Hematopoietic multipotent progenitor cell treated with erythropoietin and hydrocortisone succinate and interleukin-3 and kit ligand, for 15 days (in vitro differentiated cells): ENCODE data around the gene EPB41L4A.

Experiments
- DNase-seq: peaks from one replicate; pipeline ENCODE4 v3.0.0-alpha.2; 2015; ENCODE audit warnings: low spot score

Gene EPB41L4A

DNA sequence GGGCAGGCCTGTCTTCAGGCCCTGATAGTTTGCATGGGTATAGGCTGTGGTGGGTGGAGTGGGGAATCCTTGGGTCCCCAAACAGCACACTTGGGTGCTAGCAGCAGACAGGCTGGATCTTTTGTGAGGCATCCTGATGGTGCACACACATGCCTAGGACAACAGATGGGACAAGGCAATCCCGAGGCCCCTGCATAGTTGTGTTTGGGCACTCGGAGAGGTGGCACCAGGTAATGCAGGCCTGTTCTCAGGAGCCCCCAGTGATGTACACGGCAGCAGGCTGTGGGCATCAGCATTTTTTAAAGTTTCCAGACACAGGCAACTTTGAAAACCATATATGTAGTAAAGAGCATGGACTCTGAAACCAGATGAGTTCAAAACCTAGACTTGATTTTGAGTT is 65.4 kb downstream of the EPB41L4A start:
- DNase-seq = no peak

DNA sequence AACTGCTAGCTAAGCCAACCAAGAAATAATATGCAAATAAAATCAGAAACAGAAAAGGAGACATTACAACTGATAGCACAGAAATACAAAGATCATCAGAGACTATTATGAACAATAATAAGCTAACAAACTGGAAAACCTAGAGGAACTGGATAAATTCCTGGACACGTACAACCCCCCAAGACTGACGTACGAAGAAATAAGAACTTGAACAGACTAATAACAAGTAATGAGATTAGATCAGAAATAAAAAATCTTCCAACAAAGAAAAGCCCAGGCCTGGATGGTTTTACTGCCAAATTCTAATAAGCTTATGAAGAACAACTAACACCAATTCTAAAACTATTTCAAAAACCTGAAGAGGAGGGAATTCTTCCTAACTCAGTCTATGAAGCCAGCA is 67.9 kb downstream of the EPB41L4A start:
- DNase-seq = no peak

DNA sequence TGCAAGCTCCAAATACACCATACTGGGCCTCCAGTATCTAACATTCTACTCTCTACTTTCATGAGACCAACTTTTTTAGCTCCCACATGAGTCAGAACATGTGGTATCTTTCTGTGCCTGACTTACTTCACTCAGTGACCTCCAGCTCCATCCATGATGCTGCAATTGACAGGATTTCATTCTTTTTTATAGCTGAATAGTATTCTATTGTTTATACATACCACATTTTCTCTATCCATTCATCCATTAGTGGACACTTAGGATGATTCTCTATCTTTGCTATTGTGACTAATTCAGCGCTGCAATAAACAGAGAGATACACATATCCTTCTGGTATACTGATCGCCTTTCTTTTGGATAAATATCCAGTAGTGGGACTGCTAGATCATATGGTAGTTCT is 68.5 kb downstream of the EPB41L4A start:
- DNase-seq = no peak

DNA sequence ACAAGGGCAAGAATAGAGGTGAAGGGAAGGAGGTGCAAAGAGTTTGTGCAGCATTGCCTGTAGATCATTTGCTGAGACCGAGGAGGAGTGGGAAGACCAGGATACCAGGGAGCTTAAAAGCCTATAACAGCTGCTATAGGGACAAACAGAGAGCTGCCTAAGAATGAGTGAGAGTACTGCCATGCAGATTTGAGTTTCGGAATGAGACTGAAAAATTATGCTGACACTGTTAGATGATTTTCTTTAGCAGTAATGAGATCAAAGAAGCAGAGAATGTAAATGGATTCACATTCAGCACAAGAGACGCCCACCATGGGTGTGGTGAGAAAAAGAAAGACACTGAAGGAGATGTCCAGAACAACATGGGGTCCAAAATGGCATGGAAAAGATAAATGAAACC is 69.7 kb downstream of the EPB41L4A start:
- no peak for DNase-seq

DNA sequence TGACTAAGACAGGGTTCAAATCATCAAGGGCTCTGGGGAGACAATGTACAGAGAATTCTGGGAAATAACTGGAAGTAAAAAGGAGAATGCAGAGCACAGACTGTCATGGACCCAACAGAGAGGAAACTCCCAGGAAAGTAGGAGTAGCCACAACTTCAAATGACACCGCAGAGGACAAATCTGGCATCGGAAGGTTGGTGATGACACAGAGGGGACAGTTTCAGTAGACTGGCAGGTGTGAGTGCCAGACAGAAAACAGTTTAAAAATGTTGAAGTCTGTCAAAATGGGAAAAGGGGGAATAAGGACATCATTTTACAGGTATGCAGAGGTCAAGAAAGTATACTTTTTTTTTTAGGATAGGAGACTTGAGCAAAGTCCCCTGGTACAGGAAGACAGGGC is 70.2 kb downstream of the EPB41L4A start:
- no peak for DNase-seq

DNA sequence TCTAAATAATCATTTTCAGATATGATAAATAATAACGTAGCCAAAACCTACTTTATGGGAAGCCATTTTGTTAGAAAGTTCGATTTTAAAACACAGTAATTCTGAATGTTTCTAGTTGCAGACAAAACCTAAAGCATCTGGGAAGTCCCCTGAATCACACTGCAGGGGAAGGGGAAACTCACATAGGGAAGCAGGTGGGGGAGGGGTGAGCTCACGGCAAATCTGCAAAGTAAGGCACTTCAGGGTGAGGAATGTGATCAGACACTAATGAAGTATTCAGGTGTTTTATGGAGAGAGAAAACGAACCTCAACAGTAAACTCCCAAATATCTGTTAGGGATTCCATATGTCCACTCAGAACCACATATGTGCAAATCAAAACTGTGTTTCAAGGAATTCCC is 70.7 kb downstream of the EPB41L4A start:
- DNase-seq = no peak

DNA sequence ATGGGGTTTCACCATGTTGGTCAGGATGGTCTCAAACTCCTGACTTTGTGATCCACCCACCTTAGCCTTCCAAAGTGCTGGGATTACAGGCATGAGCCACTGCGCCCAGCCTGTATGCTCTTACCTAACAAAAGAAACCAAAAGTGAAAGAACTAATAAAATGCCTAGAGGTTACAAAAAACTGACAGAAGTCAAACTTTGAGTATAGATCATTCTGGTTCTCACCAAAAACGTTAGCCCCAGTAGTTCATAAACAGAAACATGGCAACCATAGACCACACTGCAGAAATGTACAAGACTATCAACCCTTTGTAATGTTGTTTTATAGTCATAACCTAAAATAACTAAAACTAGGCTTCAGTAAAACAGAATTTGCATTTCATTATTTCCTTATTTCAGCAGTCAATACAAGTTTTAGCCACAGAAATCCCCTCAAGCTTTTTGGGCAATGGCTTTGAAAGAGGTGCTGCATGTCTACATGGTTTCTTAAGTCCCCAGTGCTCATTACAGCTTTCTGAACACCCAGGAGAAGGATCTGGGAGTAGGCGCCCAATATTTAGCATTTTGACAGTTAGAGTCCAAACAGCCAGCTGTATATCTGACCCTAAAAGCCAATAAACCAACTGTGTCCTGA is 72.5 kb downstream of the EPB41L4A start:
- no peak for DNase-seq

DNA sequence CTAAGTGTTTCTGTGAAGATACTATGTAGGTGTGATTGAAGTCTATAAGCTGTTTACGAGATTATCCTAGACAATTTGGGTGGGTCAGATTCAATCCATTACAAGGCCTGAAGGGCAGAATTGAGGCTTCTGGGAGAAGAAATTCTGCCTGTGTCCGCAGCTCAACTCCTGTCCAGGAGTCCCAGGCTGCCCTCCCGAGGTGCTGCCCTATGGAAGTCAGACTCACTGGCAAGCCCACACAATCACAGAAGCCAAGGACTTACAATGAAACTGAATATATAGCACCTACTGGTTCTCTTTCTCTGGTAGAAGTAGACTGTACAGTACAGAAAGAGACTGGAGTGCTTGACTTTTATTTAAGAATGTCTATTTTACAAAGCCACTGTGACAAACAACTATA is 74.5 kb downstream of the EPB41L4A start:
- no peak for DNase-seq

DNA sequence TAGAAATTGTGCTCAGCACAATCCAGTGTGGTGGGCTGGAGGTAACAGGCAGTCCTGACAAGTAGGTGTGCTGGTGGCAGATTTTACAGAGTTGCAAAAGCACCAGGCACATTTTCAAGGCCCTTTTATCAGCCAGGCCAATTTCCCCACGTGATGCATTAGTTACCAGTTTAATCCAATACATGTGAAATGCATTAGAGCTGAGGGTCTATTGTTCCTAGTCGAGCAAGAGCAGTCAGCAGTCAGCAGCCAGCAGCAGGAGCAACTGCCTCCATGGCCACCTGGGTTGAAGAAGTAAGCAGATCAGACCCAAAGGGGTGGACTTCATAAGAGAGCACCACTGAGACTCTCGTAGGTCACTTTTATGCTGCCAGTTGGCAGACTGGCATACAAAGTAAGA is 76.7 kb downstream of the EPB41L4A start:
- DNase-seq = no peak

DNA sequence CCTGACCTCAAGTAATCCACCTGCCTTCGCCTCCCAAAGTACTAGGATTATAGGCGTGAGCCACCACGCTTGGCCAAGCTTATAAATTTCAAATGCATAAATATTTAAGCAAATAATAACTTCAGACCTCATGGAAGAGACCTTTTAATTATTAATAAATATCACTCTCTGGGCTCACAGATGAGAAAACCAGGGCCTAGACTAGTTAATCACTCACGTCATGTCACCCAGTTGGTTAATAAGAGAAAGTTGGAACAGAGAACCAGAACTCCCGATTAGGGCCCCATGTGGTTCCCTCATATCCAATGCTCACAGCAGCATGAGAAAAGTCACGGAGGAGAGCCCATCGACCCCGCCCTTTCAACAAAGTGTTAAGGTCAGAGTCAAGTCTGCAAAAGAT is 79.3 kb downstream of the EPB41L4A start:
- no peak for DNase-seq

DNA sequence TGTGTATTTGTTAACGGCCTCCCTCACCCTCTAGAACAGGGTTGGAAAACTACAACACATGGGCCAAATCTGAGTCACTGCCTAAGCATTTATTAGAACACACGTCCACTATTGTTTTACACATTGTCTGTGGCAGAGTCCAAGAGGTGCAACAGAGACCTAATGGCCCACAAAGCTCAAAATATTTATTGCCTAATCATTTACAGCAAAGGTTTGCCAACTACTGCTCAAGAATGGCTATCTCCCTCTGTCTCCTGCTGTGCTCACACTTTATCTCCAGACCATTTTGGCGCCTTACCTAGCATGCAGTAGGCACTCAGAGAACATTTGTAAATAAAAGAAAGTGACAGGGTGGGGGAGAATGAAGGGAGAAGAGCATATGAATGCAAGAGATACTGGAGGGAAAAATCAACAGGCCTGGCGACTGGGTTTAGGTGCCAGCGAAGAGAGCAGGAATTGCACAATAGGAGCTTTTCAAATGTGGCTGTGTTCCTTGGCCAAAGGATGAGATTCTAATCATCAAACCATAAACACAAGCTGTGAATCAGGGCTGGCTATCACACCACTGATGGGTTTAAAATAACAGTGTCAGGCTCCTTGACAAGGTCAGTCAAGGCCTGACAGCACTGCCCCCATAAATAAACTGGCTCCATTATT is 80.3 kb downstream of the EPB41L4A start:
- no peak for DNase-seq

DNA sequence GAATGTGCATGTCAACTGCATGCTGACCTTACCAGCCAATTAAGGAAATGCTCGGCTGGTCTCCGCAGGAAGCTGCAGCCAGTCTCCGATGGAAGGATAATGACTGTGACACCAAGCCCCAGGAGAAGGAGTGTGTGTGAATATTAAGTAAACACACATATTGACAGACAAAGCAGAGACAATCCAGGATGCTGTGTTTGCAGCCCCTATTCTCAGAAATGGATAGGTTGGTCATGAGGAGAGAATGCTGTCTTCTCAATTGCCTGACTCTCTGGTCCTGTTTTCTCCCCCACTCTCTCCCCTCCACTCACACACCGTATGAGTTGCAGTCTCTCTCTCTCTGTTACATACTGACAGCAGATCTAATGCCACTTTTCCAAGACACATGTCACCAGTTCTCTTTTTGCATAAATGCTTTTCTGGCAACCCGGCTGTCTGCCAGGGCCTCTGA is 85.7 kb downstream of the EPB41L4A start:
- no peak for DNase-seq

DNA sequence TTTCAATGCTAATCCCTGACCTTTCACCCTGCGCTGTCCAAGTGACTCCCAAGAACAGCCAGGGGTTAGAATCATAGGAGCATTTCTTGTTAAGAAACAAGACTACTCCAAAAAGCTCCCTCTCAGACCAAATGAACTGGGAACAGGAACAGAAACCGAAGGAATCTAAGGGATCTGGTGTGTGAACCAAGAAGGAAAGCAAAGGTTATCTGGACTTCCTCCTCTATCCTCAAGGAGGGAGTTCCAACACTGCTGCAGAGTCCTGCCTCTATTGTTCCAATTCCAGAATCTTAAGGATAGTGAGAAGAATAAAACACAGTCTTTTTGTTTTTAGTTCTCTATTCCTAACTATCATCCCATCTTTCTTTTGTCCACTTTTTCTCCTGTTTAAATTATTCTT is 87.2 kb downstream of the EPB41L4A start:
- no peak for DNase-seq

DNA sequence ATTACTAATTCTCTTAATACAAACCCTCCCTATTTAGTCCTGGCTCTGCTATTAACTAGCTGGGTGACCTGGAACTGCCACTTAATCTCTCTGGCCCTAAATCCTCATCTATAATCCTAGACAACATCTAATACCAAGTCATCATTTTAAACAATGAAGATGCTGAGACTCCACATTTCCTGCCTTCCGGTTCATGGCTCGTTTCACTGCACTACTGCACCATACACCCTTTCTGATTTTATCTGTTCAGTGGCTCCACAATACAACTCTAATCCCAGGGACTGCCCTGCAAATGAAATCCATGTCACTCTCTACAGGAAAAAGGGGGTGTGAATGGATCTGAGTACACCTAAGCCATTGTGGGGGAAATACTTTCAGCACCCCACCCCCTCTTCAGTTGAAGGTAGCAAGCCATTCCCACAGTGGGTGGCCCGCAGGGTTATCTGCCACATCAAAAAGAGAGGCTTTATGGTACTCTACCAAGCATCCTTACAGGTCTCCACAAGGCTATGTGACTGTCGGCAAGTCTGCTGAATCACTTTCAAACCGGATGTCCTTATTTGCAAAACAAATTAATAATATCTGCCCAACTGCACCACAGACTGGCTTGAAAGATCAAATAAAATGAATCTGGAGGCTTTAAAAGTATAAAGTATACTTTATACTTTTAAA is 89.5 kb downstream of the EPB41L4A start:
- DNase-seq = no peak

DNA sequence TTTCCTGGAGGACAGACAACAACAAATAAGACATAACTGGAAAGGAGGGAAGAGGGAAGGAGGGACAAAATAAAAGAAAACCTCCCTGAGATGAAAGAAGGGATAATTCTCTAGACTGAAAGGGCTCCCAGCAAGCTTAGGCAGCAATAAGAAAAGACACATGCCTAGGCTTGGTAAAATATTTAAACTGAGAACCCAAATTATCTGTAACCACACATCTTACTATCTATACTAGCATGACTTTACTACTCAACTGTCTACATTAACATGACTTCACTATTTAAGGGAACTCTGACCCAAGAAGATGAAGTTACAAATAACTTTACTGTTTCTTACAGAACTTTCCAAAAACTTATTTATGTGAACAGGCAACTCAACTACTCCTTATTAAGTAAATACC is 95.9 kb downstream of the EPB41L4A start:
- DNase-seq = peak; percentile 19

DNA sequence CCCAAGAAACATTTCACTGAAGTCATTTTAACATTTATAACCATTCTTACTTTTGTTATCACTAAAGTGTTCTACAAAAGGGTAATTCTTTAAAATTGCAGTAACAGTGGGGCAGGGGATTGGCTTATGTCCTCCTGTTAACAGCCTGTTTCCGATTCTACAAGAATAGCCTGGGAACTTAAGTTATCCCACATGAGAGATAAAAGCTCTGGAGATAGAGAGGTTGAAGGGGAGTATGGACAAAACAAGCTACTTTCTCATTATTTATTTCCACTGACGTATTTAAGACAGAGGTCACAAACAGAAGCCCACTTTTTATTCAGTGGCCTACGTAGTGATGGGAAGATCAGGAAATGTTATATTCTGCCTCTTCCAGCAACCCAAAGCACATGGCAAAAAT is 98.7 kb downstream of the EPB41L4A start:
- no peak for DNase-seq

DNA sequence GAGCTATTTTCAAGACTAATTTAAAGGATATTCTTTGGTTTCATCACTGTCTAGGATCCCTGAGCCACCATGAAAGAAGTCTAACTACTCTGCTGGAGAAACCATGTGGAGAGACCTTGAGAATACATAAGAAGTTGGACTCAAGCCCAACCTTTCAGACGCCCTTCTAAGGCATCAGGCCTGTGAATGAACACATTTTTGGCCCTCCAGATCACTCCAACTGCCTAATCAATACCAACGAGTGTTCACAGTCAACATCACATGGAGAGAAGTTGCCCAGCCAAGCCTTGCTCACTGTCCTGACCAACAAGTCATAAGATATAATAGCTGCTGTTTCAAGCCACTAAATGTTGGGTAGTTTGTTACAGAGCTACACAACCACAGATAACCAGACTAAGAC is 100.7 kb downstream of the EPB41L4A start:
- no peak for DNase-seq

DNA sequence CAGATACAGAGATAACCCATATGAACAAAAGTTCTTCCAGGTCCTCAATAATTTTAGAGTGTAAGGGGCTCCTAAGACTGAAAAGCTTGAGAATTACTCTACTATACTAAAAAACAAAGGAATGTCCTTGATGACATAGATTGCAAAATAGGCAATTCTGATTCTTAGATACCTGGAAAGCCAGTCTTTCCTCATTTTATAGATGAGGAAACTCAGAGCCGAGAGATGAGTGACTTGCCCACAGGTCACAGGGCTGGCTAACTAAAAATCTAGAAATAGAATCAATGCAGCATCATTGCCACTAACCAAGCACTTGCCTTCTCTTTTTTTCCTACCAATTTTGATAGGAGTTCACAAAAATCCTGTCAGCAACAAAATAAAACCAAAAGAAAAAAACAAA is 101.2 kb downstream of the EPB41L4A start:
- no peak for DNase-seq

DNA sequence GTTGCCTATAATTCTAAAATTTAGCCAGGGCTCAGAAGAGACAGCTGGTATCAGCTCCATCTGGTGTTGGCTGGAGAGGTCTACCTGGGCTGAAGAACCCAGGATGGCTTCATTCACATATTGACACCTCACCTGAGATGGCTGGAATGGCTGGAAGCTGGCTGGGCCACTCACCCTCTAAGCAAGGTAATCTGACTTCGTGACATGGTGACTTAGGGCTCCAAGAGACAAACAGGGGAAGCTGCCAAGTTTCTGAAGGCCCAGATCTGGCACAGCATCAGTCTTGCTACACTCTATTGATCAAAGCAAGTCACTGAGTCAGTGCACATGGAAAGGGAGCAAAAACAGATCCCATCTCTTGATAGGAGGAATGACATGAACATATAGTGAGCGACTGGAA is 102.3 kb downstream of the EPB41L4A start:
- peak; percentile 14 for DNase-seq

DNA sequence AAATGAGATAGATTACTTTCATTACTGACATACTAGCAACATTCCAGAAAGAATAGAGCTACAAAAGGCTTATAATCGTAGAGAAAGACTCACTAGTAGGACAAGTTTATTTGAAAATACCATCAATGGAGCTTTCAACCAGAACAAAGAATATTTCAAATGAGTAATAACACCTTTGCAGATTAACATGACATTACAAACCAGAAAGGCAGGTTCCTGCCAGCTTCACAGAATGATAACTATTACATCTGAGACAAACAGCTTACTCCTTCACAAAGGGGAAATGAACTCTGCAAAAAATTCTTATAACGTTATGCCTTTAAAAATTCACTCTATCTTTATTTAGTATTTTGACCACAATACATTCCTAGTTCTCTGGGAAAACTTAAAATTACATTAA is 103.1 kb downstream of the EPB41L4A start:
- no peak for DNase-seq

DNA sequence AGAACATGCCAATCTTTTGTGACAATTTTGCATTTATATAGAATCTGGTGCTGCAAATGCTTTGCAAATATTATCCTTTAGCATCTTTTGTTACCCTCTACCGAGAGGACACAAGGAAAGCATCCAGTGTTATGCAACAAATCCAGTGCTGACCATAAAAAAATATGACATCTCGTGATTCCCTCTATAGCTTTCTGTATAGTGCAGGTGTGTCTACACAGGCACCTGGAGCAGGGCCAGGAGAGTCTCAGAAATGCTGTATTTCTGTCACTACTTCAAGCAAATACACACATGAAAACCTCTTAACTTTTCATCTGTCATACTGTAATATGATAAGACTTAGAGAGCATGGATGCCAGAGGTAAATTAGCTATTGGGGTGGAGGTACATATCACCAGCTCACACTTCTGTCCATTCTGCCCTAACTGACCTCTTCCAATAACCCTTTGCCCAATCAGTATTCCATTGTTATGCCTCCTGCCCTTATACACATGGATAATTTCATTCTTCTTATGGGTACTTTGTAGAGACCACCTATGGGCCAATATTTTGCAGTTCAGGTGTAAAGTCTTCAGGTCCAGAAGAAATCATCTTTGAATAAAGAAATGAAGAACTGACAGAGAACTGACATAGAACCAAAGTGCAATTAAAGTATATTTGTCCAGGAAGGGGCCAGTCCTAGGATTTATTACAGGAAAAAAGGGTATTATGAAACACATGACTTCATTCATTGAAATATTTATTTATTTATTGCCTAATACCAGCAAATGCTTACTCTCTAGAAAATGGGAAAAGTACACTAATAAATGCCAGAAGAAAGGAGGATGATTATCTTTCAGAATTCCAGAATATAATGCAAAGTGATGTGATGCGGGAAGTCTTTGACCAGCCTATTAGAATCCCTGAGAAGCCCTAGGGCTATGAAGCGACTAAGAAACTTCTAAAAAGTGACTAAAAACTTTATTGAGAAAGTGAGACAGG is 106.5 kb downstream of the EPB41L4A start:
- no peak for DNase-seq

DNA sequence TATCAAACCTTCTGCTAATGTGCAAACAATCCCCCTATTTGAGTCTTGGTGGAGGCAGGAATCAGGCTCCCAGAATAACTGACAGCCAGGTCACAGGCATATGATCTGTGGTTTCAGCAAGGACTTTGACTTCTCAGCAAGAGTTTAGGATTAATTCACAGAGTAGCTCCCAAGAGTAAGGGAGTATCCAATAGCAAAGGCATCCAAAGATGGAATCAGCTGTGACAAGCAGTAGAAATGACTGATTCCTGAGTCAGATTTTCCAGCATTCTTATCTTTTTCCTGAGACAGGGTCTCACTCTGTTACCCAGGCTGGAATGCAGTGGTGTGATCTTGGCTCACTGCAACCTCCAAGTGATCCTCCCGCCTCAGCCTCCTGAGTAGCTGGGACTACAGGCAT is 108.3 kb downstream of the EPB41L4A start:
- DNase-seq = no peak
